ENCODE results near the gene SYTL3.

SYTL3 gene

DNA sequence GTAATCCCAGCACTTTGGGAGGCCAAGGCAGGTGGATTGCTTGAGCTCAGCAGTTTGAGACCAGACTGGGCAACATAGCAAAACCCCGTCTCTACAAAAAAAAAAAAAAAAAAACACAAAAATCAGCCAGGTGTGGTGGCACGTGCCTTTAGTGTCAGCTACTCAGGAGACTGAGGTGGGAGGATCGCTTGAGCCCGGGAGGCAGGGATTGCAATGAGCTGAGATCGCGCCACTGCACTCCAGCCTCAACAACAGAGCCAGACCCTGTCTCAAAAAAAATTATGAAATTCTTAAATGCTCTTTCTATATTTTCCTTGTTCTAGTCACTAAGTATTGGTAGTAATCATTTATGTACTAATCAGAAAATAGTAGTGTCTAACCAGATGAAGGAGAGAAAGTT is 30.6 kb downstream of the SYTL3 start:
- TF ChIP-seq YY1 (IDR thresholded peaks at IDR 0.05; ENCODE audit: insufficient read depth, insufficient read length) = no peak
- no peaks in the 10 kb centered on the region for H3K9me3 ChIP-seq (ENCODE audit: insufficient read depth, low read length)
- H3K4me3 ChIP-seq (ENCODE audit: insufficient read length, low read depth) = no peak overlapping the region
- H3K9ac ChIP-seq (ENCODE audit: insufficient read length, low read depth) = no peak overlapping the region
- H3K4me1 ChIP-seq (ENCODE audit: insufficient read depth, insufficient read length) = no peaks in the 10 kb centered on the region
- DNase-seq (ENCODE audit: low read depth, low spot score) = no peak
- H3K27me3 ChIP-seq (ENCODE audit: insufficient read depth, insufficient read length) = no peaks in the 10 kb centered on the region
- no peaks in the 10 kb centered on the region for H3K36me3 ChIP-seq (ENCODE audit: insufficient read depth, insufficient read length, low read length)

DNA sequence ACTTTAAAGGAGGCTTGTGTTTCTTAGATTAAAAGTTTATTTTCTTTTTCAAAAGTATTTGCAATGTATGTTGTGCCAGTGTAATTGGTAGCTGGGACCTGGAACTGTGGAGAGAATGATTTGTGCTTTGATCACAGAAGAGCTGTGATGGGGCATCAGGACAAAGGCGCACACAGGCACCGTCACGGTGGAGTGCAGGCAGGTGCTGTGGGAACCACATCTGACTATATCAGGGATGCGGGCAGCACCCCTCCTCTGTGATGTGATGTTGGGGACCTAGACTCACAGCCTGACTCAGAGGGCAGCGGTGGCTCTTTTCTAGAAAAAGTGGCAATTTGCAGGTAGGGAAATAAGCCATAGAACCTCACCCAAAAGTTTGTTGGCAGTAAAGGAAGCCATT is 34.5 kb downstream of the SYTL3 start:
- Histone ChIP-seq H3K9ac (ENCODE audit: insufficient read length, low read depth) (no peak overlapping the region), H3K36me3 (ENCODE audit: insufficient read depth, insufficient read length, low read length) (no peaks in the 10 kb centered on the region), H3K27me3 (ENCODE audit: insufficient read depth, insufficient read length) (no peaks in the 10 kb centered on the region), H3K4me1 (ENCODE audit: insufficient read depth, insufficient read length) (no peaks in the 10 kb centered on the region), H3K4me3 (ENCODE audit: insufficient read length, low read depth) (no peak overlapping the region), H3K9me3 (ENCODE audit: insufficient read depth, low read length) (no peaks in the 10 kb centered on the region)
- no peak for DNase-seq (ENCODE audit: low read depth, low spot score)
- no peak for TF ChIP-seq YY1 (IDR thresholded peaks at IDR 0.05; ENCODE audit: insufficient read depth, insufficient read length)
- TF ChIP-seq ZNF274 (IDR thresholded peaks at IDR 0.05; ENCODE audit: low read depth, low read length) = no peak
- no peak for TF ChIP-seq SUZ12 (IDR thresholded peaks at IDR 0.05; ENCODE audit: extremely low read depth, insufficient read depth, insufficient read length)

DNA sequence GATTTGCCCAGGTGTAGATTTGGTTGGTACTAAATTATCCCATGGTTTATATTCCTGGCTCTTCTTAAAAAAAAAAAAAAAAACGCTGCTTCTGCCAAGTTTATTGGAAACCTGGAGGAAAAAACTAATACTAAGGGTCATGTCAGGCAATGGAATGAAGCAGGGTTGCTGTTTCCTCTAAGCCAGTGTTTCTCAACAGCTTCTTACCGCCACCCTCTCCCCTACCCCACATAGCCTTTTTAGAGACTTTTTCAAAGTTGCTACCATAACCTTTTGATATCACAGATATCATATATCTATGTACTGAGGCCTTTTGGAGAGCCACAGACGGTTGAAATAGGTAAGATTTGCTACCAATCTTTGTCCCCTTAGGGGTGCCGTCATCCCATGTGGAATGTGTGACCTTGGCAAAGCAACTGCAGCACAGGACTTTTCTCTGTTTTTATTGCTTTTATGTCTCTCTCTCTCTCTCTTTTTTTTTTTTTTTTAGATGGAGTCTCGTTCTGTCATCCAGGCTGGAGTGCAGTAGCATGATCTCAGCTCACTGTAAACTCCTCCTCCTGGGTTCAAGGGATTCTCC is 35.0 kb downstream of the SYTL3 start:
- no peak overlapping the region for H3K9ac ChIP-seq (ENCODE audit: insufficient read length, low read depth)
- DNase-seq (ENCODE audit: low read depth, low spot score) = no peak
- H3K36me3 ChIP-seq (ENCODE audit: insufficient read depth, insufficient read length, low read length) = no peaks in the 10 kb centered on the region
- no peaks in the 10 kb centered on the region for H3K9me3 ChIP-seq (ENCODE audit: insufficient read depth, low read length)
- H3K27me3 ChIP-seq (ENCODE audit: insufficient read depth, insufficient read length) = no peaks in the 10 kb centered on the region
- H3K4me3 ChIP-seq (ENCODE audit: insufficient read length, low read depth) = no peak overlapping the region
- H3K4me1 ChIP-seq (ENCODE audit: insufficient read depth, insufficient read length) = no peaks in the 10 kb centered on the region
- TF ChIP-seq SUZ12 (IDR thresholded peaks at IDR 0.05; ENCODE audit: extremely low read depth, insufficient read depth, insufficient read length) (no peak), ZNF274 (IDR thresholded peaks at IDR 0.05; ENCODE audit: low read depth, low read length) (no peak)

DNA sequence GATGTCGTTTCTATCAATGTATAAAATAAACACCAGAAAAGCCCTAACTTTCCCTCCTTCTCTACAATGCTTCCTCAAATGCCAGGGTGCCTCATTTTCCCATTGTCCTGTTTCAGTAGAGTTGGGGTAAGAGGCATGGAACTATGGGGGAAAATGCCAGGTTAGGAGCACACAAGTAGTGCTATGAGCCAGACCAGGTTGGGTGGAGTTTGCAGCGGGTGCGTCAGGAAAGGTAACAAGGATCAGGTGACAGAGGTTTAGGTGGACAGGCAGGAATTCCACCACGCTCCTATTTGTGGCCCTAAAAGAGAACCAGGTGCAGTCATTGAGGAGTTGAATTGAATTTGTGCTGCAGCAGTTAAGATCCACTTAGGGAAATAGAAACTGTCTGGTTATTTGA is 36.5 kb downstream of the SYTL3 start:
- H3K27me3 ChIP-seq (ENCODE audit: insufficient read depth, insufficient read length) = no peaks in the 10 kb centered on the region
- no peak overlapping the region for H3K4me3 ChIP-seq (ENCODE audit: insufficient read length, low read depth)
- no peaks in the 10 kb centered on the region for H3K4me1 ChIP-seq (ENCODE audit: insufficient read depth, insufficient read length)
- DNase-seq (ENCODE audit: low read depth, low spot score) = no peak
- TF ChIP-seq YY1 (IDR thresholded peaks at IDR 0.05; ENCODE audit: insufficient read depth, insufficient read length) (no peak), ZNF274 (IDR thresholded peaks at IDR 0.05; ENCODE audit: low read depth, low read length) (no peak), SUZ12 (IDR thresholded peaks at IDR 0.05; ENCODE audit: extremely low read depth, insufficient read depth, insufficient read length) (no peak)
- no peak overlapping the region for H3K9ac ChIP-seq (ENCODE audit: insufficient read length, low read depth)
- H3K9me3 ChIP-seq (ENCODE audit: insufficient read depth, low read length) = no peaks in the 10 kb centered on the region
- no peaks in the 10 kb centered on the region for H3K36me3 ChIP-seq (ENCODE audit: insufficient read depth, insufficient read length, low read length)

DNA sequence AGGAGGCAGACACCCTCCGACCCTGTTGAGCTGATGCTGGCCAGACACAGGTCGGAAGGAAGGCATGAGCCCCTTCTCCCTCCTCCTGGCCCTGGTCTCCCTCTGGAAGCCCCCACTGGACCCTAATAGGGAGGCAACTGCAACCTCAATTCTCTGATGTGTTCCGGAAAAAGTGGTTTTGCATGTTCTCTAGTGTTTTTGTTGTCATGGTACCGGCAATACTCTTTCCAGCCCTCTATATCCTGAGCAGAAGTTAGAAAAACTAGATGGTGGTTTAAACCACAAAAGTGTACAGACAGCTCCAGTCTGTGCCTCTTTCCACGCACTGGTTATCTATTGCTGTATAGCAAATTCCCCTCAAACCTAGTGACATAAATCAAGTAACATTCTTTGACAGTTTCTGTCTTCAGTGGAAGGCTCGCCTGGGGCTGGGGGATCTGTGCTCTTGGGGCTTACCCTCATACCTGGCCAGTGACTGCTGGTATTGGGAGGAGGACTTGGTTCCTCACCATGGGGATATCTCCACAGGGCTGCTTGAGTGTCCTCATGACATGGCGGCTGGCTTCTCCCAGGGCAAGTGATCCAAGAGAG is 37.0 kb downstream of the SYTL3 start:
- Histone ChIP-seq H3K4me3 (ENCODE audit: insufficient read length, low read depth) (no peak overlapping the region), H3K36me3 (ENCODE audit: insufficient read depth, insufficient read length, low read length) (no peaks in the 10 kb centered on the region), H3K9me3 (ENCODE audit: insufficient read depth, low read length) (no peaks in the 10 kb centered on the region), H3K4me1 (ENCODE audit: insufficient read depth, insufficient read length) (no peaks in the 10 kb centered on the region), H3K27me3 (ENCODE audit: insufficient read depth, insufficient read length) (no peaks in the 10 kb centered on the region), H3K9ac (ENCODE audit: insufficient read length, low read depth) (no peak overlapping the region)
- no peak for DNase-seq (ENCODE audit: low read depth, low spot score)
- TF ChIP-seq YY1 (IDR thresholded peaks at IDR 0.05; ENCODE audit: insufficient read depth, insufficient read length) (no peak), ZNF274 (IDR thresholded peaks at IDR 0.05; ENCODE audit: low read depth, low read length) (no peak), SUZ12 (IDR thresholded peaks at IDR 0.05; ENCODE audit: extremely low read depth, insufficient read depth, insufficient read length) (no peak)

DNA sequence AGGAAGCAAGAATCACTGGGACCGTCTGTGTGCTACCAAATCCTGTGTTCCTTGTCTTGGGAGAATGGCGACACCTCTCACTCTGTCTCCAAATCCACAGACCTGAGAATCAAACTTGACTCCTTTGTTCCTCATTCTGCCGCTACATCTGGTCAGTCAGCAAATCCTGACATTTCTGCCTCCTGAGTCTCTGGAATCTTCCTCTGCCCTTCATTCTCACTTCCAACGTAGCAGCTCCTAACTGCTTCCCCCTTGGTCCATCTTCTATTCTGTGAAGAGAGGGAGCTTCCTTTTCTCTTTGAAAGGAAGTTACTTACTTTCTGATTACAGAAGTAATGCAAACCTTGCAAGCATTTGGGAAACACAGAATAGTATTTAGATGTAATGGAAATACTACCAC is 37.7 kb downstream of the SYTL3 start:
- Histone ChIP-seq H3K9me3 (ENCODE audit: insufficient read depth, low read length) (no peaks in the 10 kb centered on the region), H3K4me1 (ENCODE audit: insufficient read depth, insufficient read length) (no peaks in the 10 kb centered on the region), H3K4me3 (ENCODE audit: insufficient read length, low read depth) (no peak overlapping the region), H3K9ac (ENCODE audit: insufficient read length, low read depth) (no peak overlapping the region), H3K36me3 (ENCODE audit: insufficient read depth, insufficient read length, low read length) (no peaks in the 10 kb centered on the region), H3K27me3 (ENCODE audit: insufficient read depth, insufficient read length) (no peaks in the 10 kb centered on the region)
- no peak for DNase-seq (ENCODE audit: low read depth, low spot score)
- TF ChIP-seq ZNF274 (IDR thresholded peaks at IDR 0.05; ENCODE audit: low read depth, low read length) (no peak), SUZ12 (IDR thresholded peaks at IDR 0.05; ENCODE audit: extremely low read depth, insufficient read depth, insufficient read length) (no peak), YY1 (IDR thresholded peaks at IDR 0.05; ENCODE audit: insufficient read depth, insufficient read length) (no peak)

DNA sequence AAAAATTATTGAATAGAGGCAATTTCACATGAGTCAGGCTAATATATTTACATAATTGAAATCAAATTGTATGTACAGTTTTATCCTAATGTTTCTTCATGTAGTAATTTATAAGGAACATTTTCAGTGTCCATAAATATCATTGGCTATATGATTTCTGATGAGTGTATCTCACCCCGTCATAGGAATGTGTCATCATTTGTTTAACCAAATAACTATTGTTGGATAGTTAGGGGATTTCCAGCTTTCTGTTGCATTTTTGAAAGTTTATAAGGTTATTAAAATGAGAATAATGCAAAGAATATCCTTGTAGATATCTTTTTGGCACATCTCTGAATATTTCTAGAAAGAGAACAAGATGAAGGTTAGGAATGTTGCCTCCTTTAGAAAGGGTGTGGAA is 39.0 kb downstream of the SYTL3 start:
- no peak for TF ChIP-seq SUZ12 (IDR thresholded peaks at IDR 0.05; ENCODE audit: extremely low read depth, insufficient read depth, insufficient read length)
- Histone ChIP-seq H3K4me3 (ENCODE audit: insufficient read length, low read depth) (no peak overlapping the region), H3K9me3 (ENCODE audit: insufficient read depth, low read length) (no peaks in the 10 kb centered on the region), H3K4me1 (ENCODE audit: insufficient read depth, insufficient read length) (no peaks in the 10 kb centered on the region), H3K9ac (ENCODE audit: insufficient read length, low read depth) (no peak overlapping the region), H3K36me3 (ENCODE audit: insufficient read depth, insufficient read length, low read length) (no peaks in the 10 kb centered on the region), H3K27me3 (ENCODE audit: insufficient read depth, insufficient read length) (no peaks in the 10 kb centered on the region)
- DNase-seq (ENCODE audit: low read depth, low spot score) = no peak

DNA sequence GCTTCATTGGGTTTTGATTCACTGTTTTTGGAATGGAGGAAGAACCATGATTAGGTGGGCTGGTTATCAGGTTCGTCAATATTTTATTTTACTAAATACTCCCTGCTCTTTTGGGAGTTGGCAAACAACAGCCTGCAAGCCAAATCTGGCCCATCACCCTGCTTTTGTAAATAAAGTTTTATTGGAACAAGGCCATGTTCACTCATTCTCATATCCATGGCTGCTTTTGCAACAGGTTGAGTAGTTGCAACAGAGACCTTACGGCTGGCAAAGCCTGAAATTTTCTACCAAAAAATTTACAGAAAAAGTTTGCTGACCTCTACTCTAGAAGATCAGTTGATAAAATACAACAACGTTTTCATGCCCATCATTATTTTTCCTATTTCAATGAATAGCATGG is 45.1 kb downstream of the SYTL3 start:
- Histone ChIP-seq H3K36me3 (ENCODE audit: insufficient read depth, insufficient read length, low read length) (no peaks in the 10 kb centered on the region), H3K9me3 (ENCODE audit: insufficient read depth, low read length) (no peaks in the 10 kb centered on the region), H3K27me3 (ENCODE audit: insufficient read depth, insufficient read length) (no peaks in the 10 kb centered on the region), H3K4me1 (ENCODE audit: insufficient read depth, insufficient read length) (no peaks in the 10 kb centered on the region), H3K4me3 (ENCODE audit: insufficient read length, low read depth) (no peak overlapping the region), H3K9ac (ENCODE audit: insufficient read length, low read depth) (no peak overlapping the region)
- no peak for TF ChIP-seq ZNF274 (IDR thresholded peaks at IDR 0.05; ENCODE audit: low read depth, low read length)
- no peak for TF ChIP-seq YY1 (IDR thresholded peaks at IDR 0.05; ENCODE audit: insufficient read depth, insufficient read length)
- no peak for TF ChIP-seq SUZ12 (IDR thresholded peaks at IDR 0.05; ENCODE audit: extremely low read depth, insufficient read depth, insufficient read length)
- no peak for DNase-seq (ENCODE audit: low read depth, low spot score)

All from NT2/D1 (cell line).